Measurements from ENCODE around the gene ACOT11.
"Not testable (repeated sequence)": the region's sequence is repeated elsewhere in the genome, so short reads cannot be mapped to it uniquely, and the experiment has no call there.

- not testable (repeated sequence) for TF ChIP-seq CTCF (IDR thresholded peaks at IDR 0.05; ENCODE audit: poor library complexity, severe bottlenecking); EZH2 (IDR thresholded peaks at IDR 0.05; ENCODE audit: borderline replicate concordance, insufficient read depth, low read length, poor library complexity, severe bottlenecking); MXI1 (conservative IDR thresholded peaks at IDR 0.05; ENCODE audit: poor library complexity, severe bottlenecking); TAF1 (IDR thresholded peaks at IDR 0.05; ENCODE audit: low read depth); EP300 (conservative IDR thresholded peaks at IDR 0.05; ENCODE audit: poor library complexity, severe bottlenecking); POLR2AphosphoS5 (IDR thresholded peaks at IDR 0.05); RAD21 (conservative IDR thresholded peaks at IDR 0.05); REST (IDR thresholded peaks at IDR 0.05; ENCODE audit: borderline replicate concordance)
Observed at GRCh38 chr1:54513921-54514580, 34.0 kb upstream of the ACOT11 start.

Measured in neural cell (in vitro differentiated cells).